ENCODE data around the gene MGLL. TPM values are rescaled to one million over a fixed set of nuclear protein-coding genes. Genes with fewer than 3 reads are reported as not detected.

The MGLL gene
- total and polyA plus RNA-seq, 2 donors (not counting 1 experiment from before 2014, with no cell fraction given), result 1.7 to 6.9 TPM

DNA sequence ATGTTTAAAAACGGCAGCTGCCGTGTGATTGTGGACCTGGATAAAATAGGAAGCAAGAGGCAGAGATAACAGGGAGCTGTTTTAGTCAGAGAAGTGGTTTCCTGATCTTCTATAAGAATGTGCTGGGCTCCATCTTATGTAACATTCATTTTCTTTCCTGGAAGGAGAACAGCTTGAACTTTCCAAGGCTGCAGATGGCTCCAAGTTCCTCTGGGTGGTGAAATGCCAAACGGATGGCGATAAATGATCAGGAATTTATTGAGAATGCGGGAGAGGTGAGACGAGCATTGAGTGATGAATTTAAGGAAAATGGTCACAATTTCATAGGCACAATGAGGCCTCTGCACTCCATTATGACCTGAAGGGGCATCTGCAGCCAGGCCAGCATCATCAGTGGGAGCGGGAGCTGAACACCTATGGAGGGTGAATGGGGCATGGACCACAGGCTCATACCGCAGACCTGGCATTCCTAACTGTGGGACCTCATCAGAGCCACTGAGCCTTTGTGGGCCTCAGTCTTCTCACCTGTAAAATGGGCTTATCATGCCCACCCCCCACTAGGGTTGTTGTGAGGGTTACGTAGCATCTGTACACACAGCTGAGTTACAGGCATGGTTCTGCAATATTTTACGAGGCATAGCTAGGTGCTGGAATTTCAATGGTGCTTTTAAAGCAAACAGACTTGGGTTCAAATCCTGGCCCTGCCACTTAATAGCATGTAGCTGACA, 17.1 kb downstream of the MGLL start:
- Histone ChIP-seq H3K36me3 (replicated peaks in 1 of 2; ENCODE audit: control extremely low read depth in 1 of 2, control insufficient read depth in 1 of 2, extremely low read depth in 1 of 2, insufficient read depth in 2 of 2, low read length in 1 of 2) (no peaks in the 10 kb centered on the region), H3K27me3 (replicated peaks in 1 of 4; ENCODE audit: control extremely low read depth in 1 of 4, control insufficient read depth in 3 of 4, insufficient read depth in 4 of 4, low read length in 3 of 4) (no peaks in the 10 kb centered on the region), H3K4me3 (ENCODE audit: control extremely low read depth in 1 of 5, extremely low read depth in 1 of 5, insufficient read depth in 1 of 5, low read depth in 2 of 5, low read length in 4 of 5) (no peak overlapping the region), H3K79me2 (ENCODE audit: control insufficient read depth, insufficient read depth, low read length) (no peaks in the 10 kb centered on the region), H4K20me1 (ENCODE audit: control insufficient read depth, insufficient read depth, low read length, poor library complexity, severe bottlenecking) (no peaks in the 10 kb centered on the region), H2AFZ (ENCODE audit: insufficient read depth, low read depth, low read length, poor library complexity, severe bottlenecking) (no peak overlapping the region), H3K9me3 (ENCODE audit: control extremely low read depth in 1 of 3, control insufficient read depth in 2 of 3, insufficient read depth in 1 of 3, low read length in 2 of 3) (no peaks in the 10 kb centered on the region), H3K4me2 (replicated peaks; ENCODE audit: low read depth, low read length, poor library complexity, severe bottlenecking) (no peak overlapping the region), H3K4me1 (ENCODE audit: control insufficient read depth in 2 of 2, insufficient read depth in 2 of 2, low read length in 2 of 2) (peaks cover 0 to 6% of the 10 kb centered on the region in 2 donors), H3K9ac (ENCODE audit: low read length) (no peak overlapping the region), H3K27ac (ENCODE audit: low read length in 2 of 2) (no peak overlapping the region)
- no peak overlapping the region for H3K27ac Mint-ChIP-seq
- H3K4me1 Mint-ChIP-seq, result peaks cover 8% of the 10 kb centered on the region
- WGBS (ENCODE audit: insufficient coverage), result 91% methylated on average over 9 of the region's 10 CpGs
- ATAC-seq (ENCODE audit: low read depth) (no peak), DNase-seq (no peak)
- H3K4me3 Mint-ChIP-seq, result no peak overlapping the region
- intact Hi-C loops (cut with micrococcal nuclease), result no loop called here
- H3K9me3 Mint-ChIP-seq (ENCODE audit: insufficient read depth), result no peaks in the 10 kb centered on the region
- CTCF ChIA-PET, result no interaction called here
- no peaks in the 10 kb centered on the region for H3K27me3 Mint-ChIP-seq
- no peak for TF ChIP-seq EZH2 (IDR thresholded peaks at IDR 0.05; ENCODE audit: borderline replicate concordance, insufficient read depth, low read depth, low read length, poor library complexity, severe bottlenecking)
- TF ChIP-seq, protein P1, sequence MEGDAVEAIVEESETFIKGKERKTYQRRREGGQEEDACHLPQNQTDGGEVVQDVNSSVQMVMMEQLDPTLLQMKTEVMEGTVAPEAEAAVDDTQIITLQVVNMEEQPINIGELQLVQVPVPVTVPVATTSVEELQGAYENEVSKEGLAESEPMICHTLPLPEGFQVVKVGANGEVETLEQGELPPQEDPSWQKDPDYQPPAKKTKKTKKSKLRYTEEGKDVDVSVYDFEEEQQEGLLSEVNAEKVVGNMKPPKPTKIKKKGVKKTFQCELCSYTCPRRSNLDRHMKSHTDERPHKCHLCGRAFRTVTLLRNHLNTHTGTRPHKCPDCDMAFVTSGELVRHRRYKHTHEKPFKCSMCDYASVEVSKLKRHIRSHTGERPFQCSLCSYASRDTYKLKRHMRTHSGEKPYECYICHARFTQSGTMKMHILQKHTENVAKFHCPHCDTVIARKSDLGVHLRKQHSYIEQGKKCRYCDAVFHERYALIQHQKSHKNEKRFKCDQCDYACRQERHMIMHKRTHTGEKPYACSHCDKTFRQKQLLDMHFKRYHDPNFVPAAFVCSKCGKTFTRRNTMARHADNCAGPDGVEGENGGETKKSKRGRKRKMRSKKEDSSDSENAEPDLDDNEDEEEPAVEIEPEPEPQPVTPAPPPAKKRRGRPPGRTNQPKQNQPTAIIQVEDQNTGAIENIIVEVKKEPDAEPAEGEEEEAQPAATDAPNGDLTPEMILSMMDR (IDR thresholded peaks at IDR 0.05), result no peak
- POLR2A ChIA-PET, result no interaction called here

DNA sequence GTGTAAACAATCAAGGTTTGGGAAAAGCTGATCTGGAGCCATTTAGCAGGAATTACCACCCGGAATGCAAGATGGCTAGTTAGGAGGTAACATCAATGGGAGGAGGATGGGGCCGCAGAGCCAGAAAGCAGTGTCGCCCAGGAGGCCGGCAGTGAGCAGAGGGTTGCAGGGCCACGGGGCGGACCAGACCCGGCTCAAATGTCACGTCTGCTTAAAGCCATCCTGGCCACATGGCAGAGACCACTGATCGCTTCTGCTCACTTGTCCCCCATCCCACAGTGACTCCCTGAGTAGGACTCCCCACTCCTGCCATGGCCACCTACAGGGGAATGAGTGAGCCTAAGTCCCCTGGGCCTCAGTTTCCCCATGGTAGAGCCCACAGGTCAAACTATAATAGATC, 18.2 kb downstream of the MGLL start:
- no peak overlapping the region for H3K4me2 ChIP-seq (replicated peaks; ENCODE audit: low read depth, low read length, poor library complexity, severe bottlenecking)
- Mint-ChIP-seq H3K27ac (no peak overlapping the region), H3K9me3 (ENCODE audit: insufficient read depth) (no peaks in the 10 kb centered on the region), H3K27me3 (no peaks in the 10 kb centered on the region), H3K4me3 (no peak overlapping the region), H3K4me1 (peaks cover 8% of the 10 kb centered on the region)
- no peaks in the 10 kb centered on the region for H3K79me2 ChIP-seq (ENCODE audit: control insufficient read depth, insufficient read depth, low read length)
- no peaks in the 10 kb centered on the region for H4K20me1 ChIP-seq (ENCODE audit: control insufficient read depth, insufficient read depth, low read length, poor library complexity, severe bottlenecking)
- DNase-seq (no peak), ATAC-seq (ENCODE audit: low read depth) (no peak)
- no peak overlapping the region for H3K27ac ChIP-seq (ENCODE audit: low read length in 2 of 2)
- no peaks in the 10 kb centered on the region for H3K27me3 ChIP-seq (replicated peaks in 1 of 4; ENCODE audit: control extremely low read depth in 1 of 4, control insufficient read depth in 3 of 4, insufficient read depth in 4 of 4, low read length in 3 of 4)
- no peak overlapping the region for H2AFZ ChIP-seq (ENCODE audit: insufficient read depth, low read depth, low read length, poor library complexity, severe bottlenecking)
- 96% methylated on average over 9 of the region's 9 CpGs for WGBS (ENCODE audit: insufficient coverage)
- no peak overlapping the region for H3K4me3 ChIP-seq (ENCODE audit: control extremely low read depth in 1 of 5, extremely low read depth in 1 of 5, insufficient read depth in 1 of 5, low read depth in 2 of 5, low read length in 4 of 5)
- ChIA-PET CTCF (no interaction called here), POLR2A (no interaction called here)
- TF ChIP-seq EZH2 (IDR thresholded peaks at IDR 0.05; ENCODE audit: borderline replicate concordance, insufficient read depth, low read depth, low read length, poor library complexity, severe bottlenecking), result no peak
- TF ChIP-seq, protein P1 (IDR thresholded peaks at IDR 0.05), result no peak
- H3K36me3 ChIP-seq (replicated peaks in 1 of 2; ENCODE audit: control extremely low read depth in 1 of 2, control insufficient read depth in 1 of 2, extremely low read depth in 1 of 2, insufficient read depth in 2 of 2, low read length in 1 of 2), result no peaks in the 10 kb centered on the region
- intact Hi-C loops (cut with micrococcal nuclease), result no loop called here
- peaks cover 0 to 9% of the 10 kb centered on the region in 2 donors for H3K4me1 ChIP-seq (ENCODE audit: control insufficient read depth in 2 of 2, insufficient read depth in 2 of 2, low read length in 2 of 2)
- H3K9ac ChIP-seq (ENCODE audit: low read length), result no peak overlapping the region
- no peaks in the 10 kb centered on the region for H3K9me3 ChIP-seq (ENCODE audit: control extremely low read depth in 1 of 3, control insufficient read depth in 2 of 3, insufficient read depth in 1 of 3, low read length in 2 of 3)
